ENCODE data around the gene KLF7.

GRCh38 chr2:207092818-207093217, 72.9 kb downstream of the KLF7 start:
- TF ChIP-seq CTCF (IDR thresholded peaks at IDR 0.05) = no peak
- TF ChIP-seq POLR2A (IDR thresholded peaks at IDR 0.05) = no peak
